ENCODE measurements around the gene CYP3A5.

Gene CYP3A5

DNA sequence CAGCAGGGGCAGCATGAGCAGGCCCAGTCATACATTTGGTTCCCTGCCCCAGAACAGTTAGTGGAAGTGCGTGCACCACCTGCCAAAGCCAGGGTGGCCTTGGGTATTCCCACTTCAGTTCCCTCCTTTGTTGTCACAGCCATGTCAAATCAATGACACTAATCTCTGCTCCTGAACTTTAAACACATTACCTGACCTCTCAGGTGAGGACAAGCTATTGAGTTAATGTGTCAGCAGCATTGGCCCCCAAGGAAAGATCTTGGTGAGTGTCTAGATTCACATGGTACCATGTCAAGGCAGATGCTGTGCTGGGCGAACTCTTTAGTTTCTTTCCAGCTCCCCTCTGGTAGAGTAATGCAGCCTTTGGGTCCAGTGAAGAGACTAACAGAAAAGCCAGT is 2.1 kb downstream of the CYP3A5 start:
- no peak overlapping the region for H3K27ac ChIP-seq (ENCODE audit: extremely low read depth, low read depth, low read length)
- H3K4me3 ChIP-seq (ENCODE audit: low read depth, low read length), result no peak overlapping the region
- H3K36me3 ChIP-seq (ENCODE audit: control insufficient read depth in 2 of 2, insufficient read depth in 1 of 2, low read length in 2 of 2), result peaks cover 0 to 23% of the 10 kb centered on the region in 2 experiments; a peak in 1 of 3 replicates
- CTCF ChIA-PET, result no interaction called here
- POLR2A ChIA-PET, result no interaction called here
- TF ChIP-seq ZNF514 (tag by site-specific recombination; IDR thresholded peaks at IDR 0.05) (no peak), ZNF19 (tag by site-specific recombination; IDR thresholded peaks at IDR 0.05; ENCODE audit: low read depth) (no peak), ZNF324 (tag by site-specific recombination; IDR thresholded peaks at IDR 0.05) (no peak), ZBTB1 (tag by site-specific recombination; IDR thresholded peaks at IDR 0.05) (no peak), GLIS2 (tag by site-specific recombination; IDR thresholded peaks at IDR 0.05) (no peak), ZNF785 (tag by site-specific recombination; IDR thresholded peaks at IDR 0.05) (no peak), ZNF530 (tag by site-specific recombination; IDR thresholded peaks at IDR 0.05; ENCODE audit: low read depth) (no peak), ZNF391 (tag by site-specific recombination; IDR thresholded peaks at IDR 0.05; ENCODE audit: borderline replicate concordance, low read depth) (no peak), ZBTB48 (tag by site-specific recombination; IDR thresholded peaks at IDR 0.05) (no peak), ZNF16 (tag by site-specific recombination; IDR thresholded peaks at IDR 0.05; ENCODE audit: low read depth) (no peak), ZNF266 (tag by site-specific recombination; IDR thresholded peaks at IDR 0.05; ENCODE audit: low read depth) (no peak), ZNF121 (tag by site-specific recombination; IDR thresholded peaks at IDR 0.05) (no peak), OSR2 (tag by site-specific recombination; IDR thresholded peaks at IDR 0.05) (no peak), WT1 (tag by site-specific recombination; IDR thresholded peaks at IDR 0.05) (no peak), ZNF155 (tag by site-specific recombination; IDR thresholded peaks at IDR 0.05) (no peak), ZNF175 (tag by site-specific recombination; IDR thresholded peaks at IDR 0.05) (no peak)
- TF ChIP-seq, protein P1, sequence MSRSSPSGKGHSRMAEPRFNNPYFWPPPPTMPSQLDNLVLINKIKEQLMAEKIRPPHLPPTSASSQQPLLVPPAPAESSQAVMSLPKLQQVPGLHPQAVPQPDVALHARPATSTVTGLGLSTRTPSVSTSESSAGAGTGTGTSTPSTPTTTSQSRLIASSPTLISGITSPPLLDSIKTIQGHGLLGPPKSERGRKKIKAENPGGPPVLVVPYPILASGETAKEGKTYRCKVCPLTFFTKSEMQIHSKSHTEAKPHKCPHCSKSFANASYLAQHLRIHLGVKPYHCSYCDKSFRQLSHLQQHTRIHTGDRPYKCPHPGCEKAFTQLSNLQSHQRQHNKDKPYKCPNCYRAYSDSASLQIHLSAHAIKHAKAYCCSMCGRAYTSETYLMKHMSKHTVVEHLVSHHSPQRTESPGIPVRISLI (tag by site-specific recombination; IDR thresholded peaks at IDR 0.05), result no peak
- TF ChIP-seq, protein P2, sequence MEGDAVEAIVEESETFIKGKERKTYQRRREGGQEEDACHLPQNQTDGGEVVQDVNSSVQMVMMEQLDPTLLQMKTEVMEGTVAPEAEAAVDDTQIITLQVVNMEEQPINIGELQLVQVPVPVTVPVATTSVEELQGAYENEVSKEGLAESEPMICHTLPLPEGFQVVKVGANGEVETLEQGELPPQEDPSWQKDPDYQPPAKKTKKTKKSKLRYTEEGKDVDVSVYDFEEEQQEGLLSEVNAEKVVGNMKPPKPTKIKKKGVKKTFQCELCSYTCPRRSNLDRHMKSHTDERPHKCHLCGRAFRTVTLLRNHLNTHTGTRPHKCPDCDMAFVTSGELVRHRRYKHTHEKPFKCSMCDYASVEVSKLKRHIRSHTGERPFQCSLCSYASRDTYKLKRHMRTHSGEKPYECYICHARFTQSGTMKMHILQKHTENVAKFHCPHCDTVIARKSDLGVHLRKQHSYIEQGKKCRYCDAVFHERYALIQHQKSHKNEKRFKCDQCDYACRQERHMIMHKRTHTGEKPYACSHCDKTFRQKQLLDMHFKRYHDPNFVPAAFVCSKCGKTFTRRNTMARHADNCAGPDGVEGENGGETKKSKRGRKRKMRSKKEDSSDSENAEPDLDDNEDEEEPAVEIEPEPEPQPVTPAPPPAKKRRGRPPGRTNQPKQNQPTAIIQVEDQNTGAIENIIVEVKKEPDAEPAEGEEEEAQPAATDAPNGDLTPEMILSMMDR (tag by site-specific recombination; IDR thresholded peaks at IDR 0.05), result no peak
- TF ChIP-seq, protein P3, sequence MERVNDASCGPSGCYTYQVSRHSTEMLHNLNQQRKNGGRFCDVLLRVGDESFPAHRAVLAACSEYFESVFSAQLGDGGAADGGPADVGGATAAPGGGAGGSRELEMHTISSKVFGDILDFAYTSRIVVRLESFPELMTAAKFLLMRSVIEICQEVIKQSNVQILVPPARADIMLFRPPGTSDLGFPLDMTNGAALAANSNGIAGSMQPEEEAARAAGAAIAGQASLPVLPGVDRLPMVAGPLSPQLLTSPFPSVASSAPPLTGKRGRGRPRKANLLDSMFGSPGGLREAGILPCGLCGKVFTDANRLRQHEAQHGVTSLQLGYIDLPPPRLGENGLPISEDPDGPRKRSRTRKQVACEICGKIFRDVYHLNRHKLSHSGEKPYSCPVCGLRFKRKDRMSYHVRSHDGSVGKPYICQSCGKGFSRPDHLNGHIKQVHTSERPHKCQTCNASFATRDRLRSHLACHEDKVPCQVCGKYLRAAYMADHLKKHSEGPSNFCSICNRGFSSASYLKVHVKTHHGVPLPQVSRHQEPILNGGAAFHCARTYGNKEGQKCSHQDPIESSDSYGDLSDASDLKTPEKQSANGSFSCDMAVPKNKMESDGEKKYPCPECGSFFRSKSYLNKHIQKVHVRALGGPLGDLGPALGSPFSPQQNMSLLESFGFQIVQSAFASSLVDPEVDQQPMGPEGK (tag by site-specific recombination; IDR thresholded peaks at IDR 0.05), result no peak
- TF ChIP-seq, protein P4, sequence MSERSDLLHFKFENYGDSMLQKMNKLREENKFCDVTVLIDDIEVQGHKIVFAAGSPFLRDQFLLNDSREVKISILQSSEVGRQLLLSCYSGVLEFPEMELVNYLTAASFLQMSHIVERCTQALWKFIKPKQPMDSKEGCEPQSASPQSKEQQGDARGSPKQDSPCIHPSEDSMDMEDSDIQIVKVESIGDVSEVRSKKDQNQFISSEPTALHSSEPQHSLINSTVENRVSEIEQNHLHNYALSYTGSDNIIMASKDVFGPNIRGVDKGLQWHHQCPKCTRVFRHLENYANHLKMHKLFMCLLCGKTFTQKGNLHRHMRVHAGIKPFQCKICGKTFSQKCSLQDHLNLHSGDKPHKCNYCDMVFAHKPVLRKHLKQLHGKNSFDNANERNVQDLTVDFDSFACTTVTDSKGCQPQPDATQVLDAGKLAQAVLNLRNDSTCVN (tag by site-specific recombination; optimal IDR thresholded peaks at IDR 0.05), result no peak
- no peaks in the 10 kb centered on the region for H3K9me3 ChIP-seq (ENCODE audit: control insufficient read depth, insufficient read depth, low read depth, low read length)
- peaks cover 5% of the 10 kb centered on the region for H3K4me1 ChIP-seq (ENCODE audit: control insufficient read depth, insufficient read depth, low read length)

DNA sequence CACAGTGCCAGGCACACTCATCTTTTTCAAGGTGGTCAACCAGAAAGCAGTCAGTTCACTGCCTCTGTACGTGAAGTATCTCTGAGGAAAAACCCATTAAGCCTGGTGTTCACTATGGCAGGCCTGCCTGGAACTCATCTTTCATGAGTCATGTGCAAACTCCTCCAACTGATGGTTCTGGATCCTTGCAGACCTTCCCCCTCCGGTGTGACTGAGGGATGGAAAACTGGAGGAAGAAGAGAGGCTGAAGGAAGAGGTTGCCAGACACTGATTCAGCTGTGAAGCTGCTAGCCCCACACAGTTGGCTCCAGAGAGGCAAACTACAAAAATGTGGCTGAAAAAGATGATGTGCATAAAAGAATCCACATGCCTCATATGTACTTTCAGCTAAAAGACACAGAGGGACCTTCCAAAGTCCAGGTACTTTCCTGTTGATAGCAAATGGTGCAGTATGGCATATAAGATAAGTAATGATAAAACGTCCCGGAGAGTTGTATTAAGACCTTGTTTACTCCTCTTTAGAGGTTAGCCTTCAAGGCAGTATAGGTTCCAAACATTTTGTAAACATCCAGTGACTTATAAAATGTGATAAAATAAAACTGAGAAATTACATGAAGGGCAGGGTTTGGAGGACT is 2.7 kb downstream of the CYP3A5 start:
- H3K27ac ChIP-seq (ENCODE audit: extremely low read depth, low read depth, low read length), result no peak overlapping the region
- peaks cover 5% of the 10 kb centered on the region for H3K4me1 ChIP-seq (ENCODE audit: control insufficient read depth, insufficient read depth, low read length)
- H3K36me3 ChIP-seq (ENCODE audit: control insufficient read depth in 2 of 2, insufficient read depth in 1 of 2, low read length in 2 of 2), result peaks cover 0 to 26% of the 10 kb centered on the region in 2 experiments; a peak in 1 of 3 replicates
- no peaks in the 10 kb centered on the region for H3K9me3 ChIP-seq (ENCODE audit: control insufficient read depth, insufficient read depth, low read depth, low read length)
- H3K4me3 ChIP-seq (ENCODE audit: low read depth, low read length), result no peak overlapping the region
- no peak for TF ChIP-seq ZFP69B (tag by site-specific recombination; IDR thresholded peaks at IDR 0.05)
- TF ChIP-seq SCRT2 (tag by site-specific recombination; IDR thresholded peaks at IDR 0.05), result no peak
- TF ChIP-seq, protein P5, sequence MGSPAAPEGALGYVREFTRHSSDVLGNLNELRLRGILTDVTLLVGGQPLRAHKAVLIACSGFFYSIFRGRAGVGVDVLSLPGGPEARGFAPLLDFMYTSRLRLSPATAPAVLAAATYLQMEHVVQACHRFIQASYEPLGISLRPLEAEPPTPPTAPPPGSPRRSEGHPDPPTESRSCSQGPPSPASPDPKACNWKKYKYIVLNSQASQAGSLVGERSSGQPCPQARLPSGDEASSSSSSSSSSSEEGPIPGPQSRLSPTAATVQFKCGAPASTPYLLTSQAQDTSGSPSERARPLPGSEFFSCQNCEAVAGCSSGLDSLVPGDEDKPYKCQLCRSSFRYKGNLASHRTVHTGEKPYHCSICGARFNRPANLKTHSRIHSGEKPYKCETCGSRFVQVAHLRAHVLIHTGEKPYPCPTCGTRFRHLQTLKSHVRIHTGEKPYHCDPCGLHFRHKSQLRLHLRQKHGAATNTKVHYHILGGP (tag by site-specific recombination; IDR thresholded peaks at IDR 0.05), result no peak
- TF ChIP-seq, protein P6, sequence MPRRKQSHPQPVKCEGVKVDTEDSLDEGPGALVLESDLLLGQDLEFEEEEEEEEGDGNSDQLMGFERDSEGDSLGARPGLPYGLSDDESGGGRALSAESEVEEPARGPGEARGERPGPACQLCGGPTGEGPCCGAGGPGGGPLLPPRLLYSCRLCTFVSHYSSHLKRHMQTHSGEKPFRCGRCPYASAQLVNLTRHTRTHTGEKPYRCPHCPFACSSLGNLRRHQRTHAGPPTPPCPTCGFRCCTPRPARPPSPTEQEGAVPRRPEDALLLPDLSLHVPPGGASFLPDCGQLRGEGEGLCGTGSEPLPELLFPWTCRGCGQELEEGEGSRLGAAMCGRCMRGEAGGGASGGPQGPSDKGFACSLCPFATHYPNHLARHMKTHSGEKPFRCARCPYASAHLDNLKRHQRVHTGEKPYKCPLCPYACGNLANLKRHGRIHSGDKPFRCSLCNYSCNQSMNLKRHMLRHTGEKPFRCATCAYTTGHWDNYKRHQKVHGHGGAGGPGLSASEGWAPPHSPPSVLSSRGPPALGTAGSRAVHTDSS (tag by site-specific recombination; IDR thresholded peaks at IDR 0.05), result no peak
- no peak for TF ChIP-seq ZNF629 (tag by site-specific recombination; IDR thresholded peaks at IDR 0.05)
- TF ChIP-seq ZNF2 (tag by site-specific recombination; IDR thresholded peaks at IDR 0.05), result no peak
- ChIA-PET POLR2A (no interaction called here), CTCF (no interaction called here)
